Kidney tubule cell (primary cell): Measurements from ENCODE around the gene HOXB2.
A peak's percentile ranks its signal among the peaks of the same experiment; 100 is the strongest.
"Not testable (repeated sequence)": the region's sequence is repeated elsewhere in the genome, so short reads cannot be mapped to it uniquely, and the experiment has no call there.

Experiments
- DNase-seq: peaks from one replicate; pipeline ENCODE4 v3.0.0-alpha.2; 2018; ENCODE audit warnings: low spot score

HOXB2 gene

GRCh38 chr17:48514477-48514876 lies 30.4 kb downstream of the HOXB2 start:
- no peak for DNase-seq

DNA sequence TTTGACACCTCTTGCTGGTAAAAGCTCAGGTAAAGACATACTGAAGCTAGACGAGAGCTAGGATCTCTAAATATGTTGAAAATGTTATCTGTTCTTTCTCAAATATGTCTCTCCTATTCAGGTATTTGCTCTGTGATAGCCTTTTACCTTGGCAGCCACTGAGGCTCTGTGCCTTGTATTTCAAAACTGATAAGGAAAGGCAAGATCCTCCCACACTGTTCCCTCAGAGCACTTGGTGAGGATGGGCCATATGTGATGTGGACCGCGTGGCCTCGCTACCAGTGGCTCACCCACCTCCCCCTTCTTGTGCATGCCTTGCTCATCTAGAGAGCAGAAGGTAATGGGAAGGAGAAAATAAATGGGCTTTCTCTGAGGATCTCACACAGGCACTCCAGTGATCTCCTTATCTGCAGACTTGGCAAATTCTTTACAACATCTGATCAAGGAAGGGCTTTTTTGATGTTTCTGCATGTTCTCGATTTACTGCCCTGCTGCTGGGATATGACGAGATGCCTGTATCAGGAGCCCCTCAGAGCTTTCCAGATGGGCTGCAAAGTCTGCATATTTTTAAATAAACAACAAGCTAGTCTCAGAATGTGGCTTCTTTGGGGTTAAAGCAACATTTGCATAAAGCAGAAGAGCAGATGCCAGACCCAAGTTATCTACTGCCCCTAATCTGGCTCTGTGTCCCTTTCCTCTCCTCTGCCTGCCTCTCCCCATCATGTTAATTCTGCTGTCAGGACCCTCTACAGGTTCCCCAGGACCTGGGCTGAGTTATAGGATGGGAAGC lies 31.0 kb downstream of the HOXB2 start:
- no peak for DNase-seq

DNA sequence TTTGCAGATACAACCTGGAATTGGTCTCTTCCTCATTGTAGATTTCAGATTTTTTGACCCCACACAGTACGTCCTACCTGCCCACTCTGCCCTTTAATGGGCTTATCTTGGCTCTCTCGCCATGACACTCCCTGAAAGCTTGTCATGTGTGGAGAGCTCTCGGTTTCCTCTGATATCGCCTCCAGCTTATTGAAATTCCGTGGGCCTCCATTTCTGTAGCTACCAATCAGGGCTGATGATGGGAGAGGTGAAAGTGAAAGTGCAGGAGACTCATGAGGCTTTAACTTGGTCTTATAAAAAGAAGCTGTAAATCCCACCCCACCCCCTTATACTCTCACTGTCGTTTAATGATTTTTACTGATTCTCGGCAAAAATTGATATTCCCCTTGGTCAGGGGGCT lies 31.8 kb downstream of the HOXB2 start:
- DNase-seq: no peak

DNA sequence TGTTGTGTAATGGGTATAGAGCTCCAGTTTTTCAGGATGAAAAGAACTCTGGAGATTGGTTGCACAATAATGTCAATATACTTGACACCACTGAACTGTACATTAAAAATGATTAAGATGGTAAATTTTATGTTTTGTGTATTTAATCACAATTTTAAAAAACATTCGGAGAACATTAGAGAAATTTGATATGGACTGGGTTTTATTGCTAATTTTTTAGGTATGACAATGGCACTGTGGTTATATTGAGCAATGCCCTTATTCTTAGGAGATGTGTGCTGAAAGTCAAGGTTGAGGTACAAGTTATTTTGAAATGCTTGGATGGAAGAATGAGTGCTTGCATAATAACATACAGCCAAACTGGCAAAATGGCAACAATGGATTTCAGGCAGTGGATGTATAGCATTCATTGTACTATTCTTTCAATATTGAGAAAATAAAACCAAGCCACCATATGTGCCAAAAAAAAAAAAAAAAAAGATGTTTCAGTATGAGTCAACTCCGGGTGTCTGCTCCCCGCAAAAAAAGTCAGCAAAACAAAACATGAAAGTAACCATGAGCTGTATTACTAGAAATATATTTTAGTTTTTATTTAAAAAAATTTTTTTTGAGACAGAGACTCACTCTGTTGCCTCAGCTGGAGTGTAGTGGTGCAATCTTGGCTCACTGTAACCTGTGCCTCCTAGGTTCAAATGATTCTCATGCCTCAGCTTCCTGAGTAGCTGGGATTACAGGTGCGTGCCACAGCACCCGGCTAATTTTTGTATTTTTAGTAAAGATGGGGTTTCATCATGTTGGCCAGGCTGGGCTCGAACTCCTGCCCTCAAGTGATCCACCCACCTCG lies 33.9 kb downstream of the HOXB2 start:
- no peak for DNase-seq

GRCh38 chr17:48510381-48510760 lies 34.5 kb downstream of the HOXB2 start:
- DNase-seq: no peak

DNA sequence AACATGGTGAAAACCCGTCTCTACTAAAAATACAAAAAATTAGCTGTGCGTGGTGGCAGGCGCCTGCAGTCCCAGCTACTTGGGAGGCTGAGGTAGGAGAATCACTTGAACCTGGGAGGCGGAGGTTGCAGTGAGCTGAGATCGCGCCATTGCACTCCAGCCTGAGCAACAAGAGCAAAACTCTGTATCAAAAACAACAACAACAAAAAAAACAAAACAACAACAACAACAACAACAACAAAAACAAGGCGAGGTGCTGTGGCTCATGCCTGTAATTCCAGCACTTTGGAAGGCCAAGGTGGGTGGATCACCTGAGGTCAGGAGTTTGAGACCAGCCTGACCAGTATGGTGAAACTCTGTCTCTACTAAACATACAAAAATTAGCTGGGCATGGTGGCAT lies 35.2 kb downstream of the HOXB2 start:
- DNase-seq: not testable (repeated sequence)

GRCh38 chr17:48506246-48506645 lies 38.7 kb downstream of the HOXB2 start:
- no peak for DNase-seq

GRCh38 chr17:48505788-48506187 lies 39.1 kb downstream of the HOXB2 start:
- DNase-seq: peak; percentile 94

DNA sequence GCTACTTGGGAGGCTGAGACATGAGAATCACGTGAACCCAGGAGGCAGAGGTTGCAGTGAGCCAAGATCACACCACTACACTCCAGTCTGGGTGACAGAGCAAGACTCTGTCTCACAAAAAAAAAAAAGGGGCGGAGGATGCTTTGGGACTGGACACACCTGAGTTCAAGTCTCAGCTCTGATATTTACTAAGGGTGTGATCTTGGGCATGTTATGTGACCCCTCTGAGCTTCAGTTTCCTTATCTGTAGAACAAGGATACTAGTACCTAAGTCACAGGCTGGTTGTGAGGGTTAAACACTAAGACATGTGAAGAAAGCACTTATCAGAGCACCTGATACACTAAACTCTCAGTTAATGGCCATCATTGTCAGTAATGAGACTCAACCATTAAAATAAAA lies 40.0 kb downstream of the HOXB2 start:
- no peak for DNase-seq

GRCh38 chr17:48503747-48504146 lies 41.2 kb downstream of the HOXB2 start:
- DNase-seq: no peak

DNA sequence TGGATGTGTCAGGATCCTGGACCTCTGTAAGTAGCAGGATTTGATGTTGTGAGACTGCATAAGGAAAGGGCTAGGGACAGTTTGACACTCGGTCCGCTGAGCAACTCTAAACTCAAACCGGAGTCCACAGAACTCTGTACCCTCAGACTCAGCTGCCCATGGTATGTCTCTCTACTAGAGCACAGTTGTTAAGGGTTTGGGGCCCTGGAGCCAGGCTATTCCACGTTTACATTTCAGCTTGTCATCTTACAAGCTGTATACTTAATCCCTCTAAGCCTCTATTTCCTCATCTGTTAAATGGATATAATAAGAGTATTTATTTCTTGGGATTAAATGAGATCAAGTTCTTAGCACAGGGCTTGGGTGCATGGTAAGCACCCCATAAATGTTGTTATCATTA lies 42.0 kb downstream of the HOXB2 start:
- DNase-seq: no peak

- no peak for DNase-seq
Observed at GRCh38 chr17:48502312-48502711, 42.6 kb downstream of the HOXB2 start.

- DNase-seq: no peak
Observed at GRCh38 chr17:48500435-48501426, 44.2 kb downstream of the HOXB2 start.

DNA sequence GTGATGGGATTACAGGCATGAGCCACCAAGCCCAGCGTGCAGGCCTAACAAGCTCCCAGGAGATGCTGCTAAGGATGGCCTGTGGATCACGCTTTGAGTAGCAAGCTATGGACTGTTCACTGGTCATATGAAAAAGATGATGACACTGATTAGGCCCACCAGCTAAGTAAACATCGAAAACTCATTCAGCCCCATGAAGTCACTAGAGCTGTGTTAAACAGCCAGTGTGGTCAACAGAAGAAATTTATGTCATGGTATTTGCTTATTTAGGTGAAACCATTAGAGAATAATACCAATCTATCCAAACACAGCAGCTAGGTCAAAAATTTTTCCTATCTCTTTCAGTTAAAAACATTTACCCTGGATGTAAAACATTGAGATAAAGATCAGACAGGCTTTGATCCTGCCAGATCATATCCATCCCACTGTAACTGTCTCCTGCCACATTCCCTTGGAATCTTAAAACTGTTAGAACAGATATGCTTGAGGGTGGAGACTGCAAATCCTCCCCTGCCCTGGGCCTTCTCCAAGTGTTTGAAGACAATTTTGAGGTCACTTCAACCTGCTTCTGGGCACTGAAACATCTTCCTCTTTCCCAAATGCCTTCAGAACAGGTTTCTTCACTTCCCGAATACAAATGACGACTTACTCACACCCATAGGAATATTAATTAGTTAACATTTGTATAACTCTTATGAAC lies 45.0 kb downstream of the HOXB2 start:
- no peak for DNase-seq

- DNase-seq: peak; percentile 73
Observed at GRCh38 chr17:48499248-48499647, 45.7 kb downstream of the HOXB2 start.

- DNase-seq: peak; percentile 36
Observed at GRCh38 chr17:48498164-48498850, 46.6 kb downstream of the HOXB2 start.

DNA sequence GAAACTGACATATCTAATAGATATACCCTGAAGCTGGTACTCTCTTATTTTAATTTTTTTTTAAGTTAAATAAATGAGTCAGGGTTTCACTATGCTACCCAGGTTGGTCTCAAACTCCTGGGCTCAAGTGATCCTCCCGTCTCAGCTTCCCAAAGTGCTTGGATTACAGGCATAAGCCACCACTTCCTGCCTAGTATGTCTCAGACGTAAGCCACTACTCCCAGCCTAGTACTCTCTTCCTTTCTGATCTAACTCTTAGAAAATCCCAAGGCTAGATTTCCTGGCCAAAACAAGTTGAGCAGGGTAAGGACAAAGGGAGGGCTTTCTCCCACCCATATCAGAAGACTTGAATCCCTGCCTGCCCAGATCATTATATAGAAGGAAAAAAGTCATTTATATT lies 47.8 kb downstream of the HOXB2 start:
- peak; percentile 75 for DNase-seq

- DNase-seq: peak; percentile 71
Observed at GRCh38 chr17:48494335-48494734, 50.6 kb downstream of the HOXB2 start.
